Kidney (tissue), 14 donors: ENCODE data around the gene UNC13A. TPM values are rescaled to one million over a fixed set of nuclear protein-coding genes. Genes with fewer than 3 reads are reported as not detected.

Experiments
- DNase-seq, 5 donors: peaks; one replicate each; pipeline ENCODE4 v3.0.0-alpha.2; 2013 to 2020
- FAIRE-seq: peaks from 2 replicates; lab custom pipeline; 2012; peaks lifted over from hg19 to GRCh38; lab: Jason Lieb, UNC
- H3K27ac ChIP-seq, 2 donors: one replicate each; pipeline ENCODE4 v1.7.0; 2013; ENCODE audit warnings: low read depth in 2 of 2, low read length in 2 of 2, inconsistent platforms in 1 of 2
- H3K27me3 ChIP-seq: one replicate; pipeline ENCODE4 v1.7.1; 2013; ENCODE audit warnings: low read length, inconsistent platforms; ENCODE audit not compliant: control insufficient read depth, insufficient read depth
- H3K36me3 ChIP-seq, 3 donors: one replicate each; pipeline versions ENCODE4 v1.7.0 to v1.7.1; 2013; ENCODE audit warnings: low read length in 3 of 3, control low read depth in 1 of 3, inconsistent platforms in 1 of 3; ENCODE audit not compliant: insufficient read depth in 3 of 3, control insufficient read depth in 2 of 3
- H3K4me1 ChIP-seq, 3 donors: one replicate each; pipeline versions ENCODE4 v1.7.0 to v1.7.1; 2013; ENCODE audit warnings: low read length in 3 of 3, inconsistent platforms in 1 of 3, low read depth in 1 of 3; ENCODE audit not compliant: control insufficient read depth in 2 of 3, insufficient read depth in 2 of 3
- H3K4me3 ChIP-seq, 3 donors: one replicate each; pipeline versions ENCODE4 v1.7.0 to v1.8.1; 2013; ENCODE audit warnings: low read length in 3 of 3, control low read depth in 1 of 3, inconsistent platforms in 1 of 3
- H3K9ac ChIP-seq, 3 donors: one replicate each; pipeline versions ENCODE4 v1.7.0 to v1.7.1; 2013; ENCODE audit warnings: low read length in 3 of 3, control low read depth in 1 of 3, inconsistent platforms in 1 of 3
- H3K9me3 ChIP-seq, 3 donors: one replicate each; pipeline versions ENCODE4 v1.7.0 to v1.7.1; 2013; ENCODE audit warnings: low read length in 3 of 3, control low read depth in 1 of 3, inconsistent platforms in 1 of 3; ENCODE audit not compliant: control insufficient read depth in 2 of 3, insufficient read depth in 1 of 3
- intact Hi-C: fragments of 100-400 bp; cut with DNase I; formaldehyde crosslinking; loops from one replicate; pipeline ENCODE4 v1.11.1; 2022
- polyA plus RNA-seq: library from polyadenylated mRNA; stranded (reverse); fragments of 350-450 nt; fragmentation: Illumina TruSeq; extraction: RNeasy Lipid Tissue Mini Kit (QIAGEN cat#74804); gene quantifications from one replicate; pipeline ENCODE4 v1.2.3, GENCODE V29; 2014; ENCODE audit warnings: low read depth, low replicate concordance; ENCODE audit not compliant: insufficient read depth
- total RNA-seq: library from RNA; stranded (reverse); fragmentation: NEBNext Ultra II Directional; extraction: Animal tissue kit (Norgen Biotek cat#: 25700); gene quantifications from one replicate; pipeline ENCODE4 v1.2.1, GENCODE V29; 2021
- TF ChIP-seq, protein P1 (sequence below): IDR thresholded peaks from 3 replicates; pipeline ENCODE4 v1.5.1; 2012; ENCODE audit warnings: mild to moderate bottlenecking, moderate library complexity, borderline replicate concordance; ENCODE audit not compliant: insufficient read depth; ENCODE audit errors: extremely low read depth
- donor health status: control.
- donor health status: control.
- donor health status: control.
- donor health status: control.
- donor health status: control.
- donor health status: DM: yes; HTN: yes; CAD: no.
- donor health status: Normal renal cell carcinoma (clear cell type).

UNC13A gene
- total and polyA plus RNA-seq, 2 donors from 2014 or later: 0.06 to 2.2 TPM

DNA sequence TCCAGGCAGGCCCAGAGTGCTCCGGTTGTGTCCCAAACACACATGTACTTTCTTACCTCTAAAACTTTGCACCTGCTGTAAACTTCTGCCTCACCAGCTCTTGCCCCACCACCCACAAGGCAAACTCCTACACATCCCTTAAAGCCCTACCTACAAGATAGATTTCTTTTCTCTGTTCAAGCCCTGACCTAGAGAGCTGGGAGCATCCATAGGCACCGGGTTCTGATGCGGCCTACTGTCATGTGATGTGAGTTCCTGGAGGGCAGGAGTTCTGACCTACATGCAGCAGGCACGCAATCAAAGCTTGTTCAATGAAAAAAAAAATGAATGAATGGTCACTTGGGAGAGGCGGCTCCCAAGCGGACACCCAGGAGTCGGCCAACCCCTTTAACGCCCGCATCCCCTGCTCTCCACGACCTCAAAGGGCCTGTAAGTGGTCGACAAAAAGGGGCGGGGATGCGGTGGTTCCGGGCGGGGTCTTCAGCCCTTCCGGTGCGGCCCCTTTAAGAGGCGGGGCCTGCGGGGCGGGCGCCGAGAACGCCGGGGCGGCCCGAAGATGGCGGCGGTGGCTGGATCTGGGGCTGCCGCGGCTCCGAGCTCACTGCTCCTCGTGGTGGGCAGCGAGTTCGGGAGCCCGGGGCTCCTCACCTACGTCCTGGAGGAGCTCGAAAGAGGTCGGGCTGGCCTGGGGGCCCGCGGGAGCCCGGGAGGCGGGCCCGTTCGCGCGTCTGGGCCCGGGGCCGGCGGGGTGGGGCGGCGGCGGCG is 31.0 kb upstream of the UNC13A start, which contains the start of gene MAP1S:
Gene MAP1S (plus strand): TSS at position 534 of the 765 bp plus-strand sequence. CDS start 23 bp downstream, at position 557.
- peak within 1 kb of the TSS; percentile 58 to 80 (median 79) for H3K4me3 ChIP-seq
- peaks cover 0 to 26% (median 7%) of the 10 kb centered on the region in 3 donors for H3K4me1 ChIP-seq
- FAIRE-seq (no peak), DNase-seq (peak; percentile 78 to 87 (median 86))
- H3K27me3 ChIP-seq: no peaks in the 10 kb centered on the region
- no peaks in the 10 kb centered on the region for H3K36me3 ChIP-seq
- TF ChIP-seq, protein P1, sequence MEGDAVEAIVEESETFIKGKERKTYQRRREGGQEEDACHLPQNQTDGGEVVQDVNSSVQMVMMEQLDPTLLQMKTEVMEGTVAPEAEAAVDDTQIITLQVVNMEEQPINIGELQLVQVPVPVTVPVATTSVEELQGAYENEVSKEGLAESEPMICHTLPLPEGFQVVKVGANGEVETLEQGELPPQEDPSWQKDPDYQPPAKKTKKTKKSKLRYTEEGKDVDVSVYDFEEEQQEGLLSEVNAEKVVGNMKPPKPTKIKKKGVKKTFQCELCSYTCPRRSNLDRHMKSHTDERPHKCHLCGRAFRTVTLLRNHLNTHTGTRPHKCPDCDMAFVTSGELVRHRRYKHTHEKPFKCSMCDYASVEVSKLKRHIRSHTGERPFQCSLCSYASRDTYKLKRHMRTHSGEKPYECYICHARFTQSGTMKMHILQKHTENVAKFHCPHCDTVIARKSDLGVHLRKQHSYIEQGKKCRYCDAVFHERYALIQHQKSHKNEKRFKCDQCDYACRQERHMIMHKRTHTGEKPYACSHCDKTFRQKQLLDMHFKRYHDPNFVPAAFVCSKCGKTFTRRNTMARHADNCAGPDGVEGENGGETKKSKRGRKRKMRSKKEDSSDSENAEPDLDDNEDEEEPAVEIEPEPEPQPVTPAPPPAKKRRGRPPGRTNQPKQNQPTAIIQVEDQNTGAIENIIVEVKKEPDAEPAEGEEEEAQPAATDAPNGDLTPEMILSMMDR: no peak
- intact Hi-C loops: no loop called here
- no peak within 1 kb of the TSS for H3K27ac ChIP-seq
- H3K9me3 ChIP-seq: no peaks in the 10 kb centered on the region
- peak within 1 kb of the TSS; percentile 39 to 64 (median 43) for H3K9ac ChIP-seq

- no peak overlapping the region for H3K27ac ChIP-seq
- FAIRE-seq: no peak
- no peak overlapping the region for H3K9ac ChIP-seq
Observed at GRCh38 chr19:17718550-17718946, 30.4 kb upstream of the UNC13A start.

GRCh38 chr19:17716309-17716929 is 28.3 kb upstream of the UNC13A start:
- intact Hi-C loops: no loop called here
- FAIRE-seq: no peak
- H3K9ac ChIP-seq: no peak overlapping the region
- peaks cover 0 to 20% (median 7%) of the 10 kb centered on the region in 3 donors for H3K4me1 ChIP-seq
- no peak for DNase-seq
- TF ChIP-seq, protein P1: no peak
- H3K4me3 ChIP-seq: no peak overlapping the region
- no peak overlapping the region for H3K27ac ChIP-seq
- no peaks in the 10 kb centered on the region for H3K9me3 ChIP-seq
- H3K36me3 ChIP-seq: no peaks in the 10 kb centered on the region
- H3K27me3 ChIP-seq: no peaks in the 10 kb centered on the region

More at GRCh38 chr19:17718550-17718946, 30.4 kb upstream of the UNC13A start:
- no peaks in the 10 kb centered on the region for H3K36me3 ChIP-seq
- TF ChIP-seq, protein P1: no peak
- H3K4me1 ChIP-seq: peaks cover 0 to 26% (median 7%) of the 10 kb centered on the region in 3 donors
- intact Hi-C loops: no loop called here
- no peak for DNase-seq
- H3K4me3 ChIP-seq: peak overlapping the region in 2 of 3 donors; percentile 53 to 79
- H3K9me3 ChIP-seq: no peaks in the 10 kb centered on the region
- no peaks in the 10 kb centered on the region for H3K27me3 ChIP-seq
